ENCODE measurements around the gene RASAL2. TPM values are rescaled to one million over a fixed set of nuclear protein-coding genes. Genes with fewer than 3 reads are reported as not detected.

RASAL2 gene
- total RNA-seq, 2 experiments from 2014 or later, result not detected

- ChIA-PET POLR2A (no interaction called here), CTCF (no interaction called here)
- no peak overlapping the region for H3K27ac Mint-ChIP-seq
- H3K36me3 Mint-ChIP-seq (ENCODE audit: low read depth), result no peaks in the 10 kb centered on the region
- no peak overlapping the region for H3K4me3 Mint-ChIP-seq
- H3K4me1 Mint-ChIP-seq, result no peaks in the 10 kb centered on the region
- H3K27me3 Mint-ChIP-seq, result no peaks in the 10 kb centered on the region
- H3K9me3 Mint-ChIP-seq, result no peaks in the 10 kb centered on the region
- DNase-seq, result no peak
Measured at GRCh38 chr1:178262120-178262500, 168.2 kb downstream of the RASAL2 start.

- ChIA-PET POLR2A (no interaction called here), CTCF (no interaction called here)
- H3K9me3 Mint-ChIP-seq, result peaks cover 3% of the 10 kb centered on the region
- no peaks in the 10 kb centered on the region for H3K27me3 Mint-ChIP-seq
- DNase-seq, result no peak
- no peaks in the 10 kb centered on the region for H3K36me3 Mint-ChIP-seq (ENCODE audit: low read depth)
- H3K4me1 Mint-ChIP-seq, result no peaks in the 10 kb centered on the region
- H3K27ac Mint-ChIP-seq, result no peak overlapping the region
- no peak overlapping the region for H3K4me3 Mint-ChIP-seq
Measured at GRCh38 chr1:178263341-178263740, 169.4 kb downstream of the RASAL2 start.

GRCh38 chr1:178266113-178266512 is 172.2 kb downstream of the RASAL2 start:
- H3K9me3 Mint-ChIP-seq, result peaks cover 5% of the 10 kb centered on the region
- ChIA-PET POLR2A (no interaction called here), CTCF (no interaction called here)
- no peak overlapping the region for H3K4me3 Mint-ChIP-seq
- no peaks in the 10 kb centered on the region for H3K4me1 Mint-ChIP-seq
- no peaks in the 10 kb centered on the region for H3K36me3 Mint-ChIP-seq (ENCODE audit: low read depth)
- no peak for DNase-seq
- no peaks in the 10 kb centered on the region for H3K27me3 Mint-ChIP-seq
- no peak overlapping the region for H3K27ac Mint-ChIP-seq

- Mint-ChIP-seq H3K4me3 (no peak overlapping the region), H3K4me1 (no peaks in the 10 kb centered on the region), H3K27me3 (no peaks in the 10 kb centered on the region), H3K9me3 (peaks cover 5% of the 10 kb centered on the region), H3K27ac (no peak overlapping the region), H3K36me3 (ENCODE audit: low read depth) (no peaks in the 10 kb centered on the region)
- POLR2A ChIA-PET, result no interaction called here
- DNase-seq, result no peak
- CTCF ChIA-PET, result no interaction called here
Measured at GRCh38 chr1:178266619-178267066, 172.7 kb downstream of the RASAL2 start.

GRCh38 chr1:178267646-178268094 is 173.8 kb downstream of the RASAL2 start:
- ChIA-PET POLR2A (no interaction called here), CTCF (no interaction called here)
- no peaks in the 10 kb centered on the region for H3K36me3 Mint-ChIP-seq (ENCODE audit: low read depth)
- DNase-seq, result no peak
- H3K27me3 Mint-ChIP-seq, result no peaks in the 10 kb centered on the region
- no peak overlapping the region for H3K27ac Mint-ChIP-seq
- H3K9me3 Mint-ChIP-seq, result peaks cover 5% of the 10 kb centered on the region
- no peak overlapping the region for H3K4me3 Mint-ChIP-seq
- no peaks in the 10 kb centered on the region for H3K4me1 Mint-ChIP-seq

DNA sequence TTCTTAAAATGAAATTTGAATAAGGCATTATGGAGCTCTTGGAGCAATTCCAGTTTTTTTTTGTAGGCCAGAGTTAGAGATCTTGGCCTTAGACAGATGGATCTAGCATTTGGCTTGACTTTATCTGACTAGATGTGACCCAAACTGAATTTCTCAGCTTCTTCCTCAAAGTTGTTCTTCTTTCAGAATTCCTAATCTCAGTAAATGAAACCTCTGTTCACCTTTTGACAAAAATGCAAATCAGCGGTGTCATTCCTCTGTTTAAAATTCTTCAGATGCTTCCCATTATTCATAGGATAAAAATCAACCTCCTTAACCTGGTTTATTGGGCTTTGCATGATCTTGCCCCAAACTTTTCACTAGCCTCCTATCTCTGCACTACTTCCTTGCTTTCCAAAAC is 177.6 kb downstream of the RASAL2 start:
- H3K27ac Mint-ChIP-seq, result no peak overlapping the region
- peaks cover 5% of the 10 kb centered on the region for H3K9me3 Mint-ChIP-seq
- H3K4me1 Mint-ChIP-seq, result no peaks in the 10 kb centered on the region
- H3K36me3 Mint-ChIP-seq (ENCODE audit: low read depth), result no peaks in the 10 kb centered on the region
- POLR2A ChIA-PET, result no interaction called here
- CTCF ChIA-PET, result no interaction called here
- H3K27me3 Mint-ChIP-seq, result no peaks in the 10 kb centered on the region
- no peak for DNase-seq
- H3K4me3 Mint-ChIP-seq, result no peak overlapping the region

DNA sequence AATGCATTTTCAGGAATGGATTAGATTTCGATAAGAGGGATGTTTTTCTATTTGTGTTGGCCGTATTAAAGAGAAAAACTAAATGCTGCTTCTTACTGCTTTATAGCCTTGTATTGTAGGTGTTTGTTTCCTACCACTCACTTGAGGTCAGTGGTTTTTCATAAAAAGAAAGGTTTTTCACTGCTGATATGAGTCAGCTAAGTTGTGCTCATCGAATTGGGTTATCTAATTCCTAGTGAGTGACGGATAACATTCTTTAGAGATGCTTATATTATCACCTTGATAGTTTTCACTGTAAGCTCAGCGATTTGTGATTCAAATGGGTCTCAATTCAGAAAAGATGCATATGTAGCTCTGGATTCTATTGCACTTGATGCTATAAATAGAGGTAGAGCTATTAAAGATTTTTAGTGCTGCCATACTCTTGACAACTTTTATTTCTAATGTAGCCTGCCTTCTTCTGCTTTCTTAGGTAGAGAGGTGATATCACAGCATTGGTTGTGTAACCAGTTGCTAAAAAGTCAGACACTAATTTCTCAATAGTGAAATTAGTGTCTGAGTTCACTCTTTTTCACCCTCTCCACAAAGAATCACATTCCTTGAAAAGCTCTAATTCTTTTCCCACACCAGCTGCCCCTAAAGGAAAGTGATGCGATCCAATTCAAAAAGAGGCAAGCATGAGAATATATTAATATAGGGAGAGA is 180.0 kb downstream of the RASAL2 start:
- no peaks in the 10 kb centered on the region for H3K36me3 Mint-ChIP-seq (ENCODE audit: low read depth)
- peaks cover 1% of the 10 kb centered on the region for H3K9me3 Mint-ChIP-seq
- DNase-seq, result no peak
- no peak overlapping the region for H3K4me3 Mint-ChIP-seq
- no peaks in the 10 kb centered on the region for H3K4me1 Mint-ChIP-seq
- POLR2A ChIA-PET, result no interaction called here
- H3K27me3 Mint-ChIP-seq, result no peaks in the 10 kb centered on the region
- H3K27ac Mint-ChIP-seq, result no peak overlapping the region
- CTCF ChIA-PET, result interaction anchor here (2.0 kb wide), 1 partner anchor 26 kb away, joined by 5 read pairs; no protein-coding TSS in a partner anchor

DNA sequence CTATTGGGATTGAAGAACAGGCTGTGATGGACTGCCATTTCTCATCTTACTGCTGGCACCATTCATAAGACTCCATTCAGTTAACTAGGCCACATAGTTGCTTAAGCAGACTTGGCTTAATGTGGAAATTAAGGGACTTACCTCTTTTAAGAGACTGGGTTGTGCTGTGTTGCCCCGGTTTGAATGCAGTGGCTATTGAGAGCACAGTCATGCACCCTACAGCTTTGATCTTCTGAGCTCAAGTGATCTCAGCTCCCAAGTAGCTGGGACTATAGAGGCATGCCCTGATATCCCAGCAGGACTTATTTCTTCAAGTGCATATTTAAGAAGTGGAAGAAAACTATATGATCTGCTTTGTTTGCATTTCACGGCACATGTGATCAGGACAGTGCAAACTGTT is 181.1 kb downstream of the RASAL2 start:
- Mint-ChIP-seq H3K9me3 (no peaks in the 10 kb centered on the region), H3K4me3 (no peak overlapping the region), H3K4me1 (no peaks in the 10 kb centered on the region), H3K27ac (no peak overlapping the region), H3K36me3 (ENCODE audit: low read depth) (no peaks in the 10 kb centered on the region), H3K27me3 (no peaks in the 10 kb centered on the region)
- ChIA-PET CTCF (interaction anchor here (2.0 kb wide), 1 partner anchor 25 kb away, joined by 5 read pairs; no protein-coding TSS in a partner anchor), POLR2A (no interaction called here)
- no peak for DNase-seq

- DNase-seq, result no peak
- Mint-ChIP-seq H3K4me1 (no peaks in the 10 kb centered on the region), H3K9me3 (no peaks in the 10 kb centered on the region), H3K27ac (no peak overlapping the region), H3K36me3 (ENCODE audit: low read depth) (no peaks in the 10 kb centered on the region), H3K27me3 (no peaks in the 10 kb centered on the region), H3K4me3 (no peak overlapping the region)
- POLR2A ChIA-PET, result no interaction called here
- CTCF ChIA-PET, result no interaction called here
Measured at GRCh38 chr1:178275553-178275952, 181.6 kb downstream of the RASAL2 start.

DNA sequence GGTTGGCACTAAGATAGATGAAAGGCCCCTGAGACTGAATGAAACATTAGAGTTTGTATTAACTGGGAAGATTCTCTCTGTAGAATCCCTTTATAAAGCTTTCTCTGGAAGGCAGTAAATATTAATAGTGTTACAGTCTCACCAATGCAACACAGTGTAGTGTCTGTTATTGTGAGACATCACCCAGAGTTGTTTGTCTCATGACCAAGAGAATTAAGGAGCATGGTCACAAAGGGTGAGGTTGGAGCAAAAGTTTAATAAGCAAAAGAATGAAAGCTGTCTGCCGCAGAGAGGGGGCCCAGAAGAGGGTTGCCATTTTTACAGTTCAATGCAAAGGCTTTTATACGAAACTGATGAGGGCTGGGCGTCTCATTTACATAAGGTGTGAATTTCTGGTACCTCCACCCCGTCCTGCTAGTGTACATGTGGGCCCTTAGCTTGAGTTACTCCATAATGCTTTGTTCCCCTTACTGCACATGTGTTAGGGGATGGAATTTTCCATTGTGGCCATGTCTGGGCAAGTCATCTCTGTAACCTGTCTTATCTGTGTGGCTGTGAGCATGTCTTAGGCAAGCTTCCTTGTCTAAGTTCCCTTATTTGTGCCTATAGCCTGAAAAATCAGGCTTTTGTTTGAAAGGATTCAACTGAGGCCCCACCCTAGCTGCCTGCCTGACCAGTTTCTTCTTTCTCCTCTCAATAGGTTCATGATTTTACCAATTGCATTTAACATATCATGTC is 184.1 kb downstream of the RASAL2 start:
- no peaks in the 10 kb centered on the region for H3K36me3 Mint-ChIP-seq (ENCODE audit: low read depth)
- no peaks in the 10 kb centered on the region for H3K27me3 Mint-ChIP-seq
- no peak for DNase-seq
- no peak overlapping the region for H3K27ac Mint-ChIP-seq
- H3K4me1 Mint-ChIP-seq, result no peaks in the 10 kb centered on the region
- no peaks in the 10 kb centered on the region for H3K9me3 Mint-ChIP-seq
- ChIA-PET CTCF (no interaction called here), POLR2A (no interaction called here)
- no peak overlapping the region for H3K4me3 Mint-ChIP-seq

DNA sequence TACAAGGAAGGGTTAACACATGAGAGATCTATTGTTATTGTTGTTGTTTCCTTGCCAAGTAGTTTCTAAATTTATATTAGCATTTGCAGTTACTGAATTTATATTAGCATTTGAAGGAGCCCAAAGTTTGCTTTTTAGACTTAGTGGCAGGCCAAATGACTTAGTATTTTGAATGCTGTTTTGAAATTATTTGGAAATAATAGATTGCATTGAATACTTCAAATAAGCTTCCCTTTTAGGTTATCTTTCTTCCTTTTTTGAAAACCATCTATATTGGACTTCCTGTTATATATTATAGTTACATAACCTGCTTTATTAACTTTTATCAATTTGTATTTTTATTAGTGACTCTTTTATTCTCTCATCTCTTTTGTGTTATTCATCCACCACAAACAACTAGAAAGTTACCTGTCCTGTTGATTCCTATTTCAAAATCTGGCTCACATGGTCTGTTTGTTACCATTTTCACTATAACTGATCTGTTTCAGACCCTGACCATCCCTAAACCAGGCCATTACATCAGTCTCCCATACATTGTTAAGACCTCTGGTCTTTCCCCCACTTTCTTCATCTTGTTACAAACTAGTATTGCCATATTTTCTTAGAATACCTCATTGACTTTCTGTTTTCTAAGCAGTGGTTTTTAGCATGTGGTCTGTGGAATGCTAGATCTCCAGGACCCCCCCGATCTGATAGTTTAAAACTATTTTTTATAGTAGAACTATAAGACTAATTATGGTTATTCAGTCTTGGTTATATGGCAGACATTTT is 185.2 kb downstream of the RASAL2 start:
- DNase-seq, result no peak
- Mint-ChIP-seq H3K27ac (no peak overlapping the region), H3K4me3 (no peak overlapping the region), H3K4me1 (no peaks in the 10 kb centered on the region), H3K36me3 (ENCODE audit: low read depth) (no peaks in the 10 kb centered on the region), H3K27me3 (no peaks in the 10 kb centered on the region), H3K9me3 (no peaks in the 10 kb centered on the region)
- CTCF ChIA-PET, result no interaction called here
- POLR2A ChIA-PET, result no interaction called here

DNA sequence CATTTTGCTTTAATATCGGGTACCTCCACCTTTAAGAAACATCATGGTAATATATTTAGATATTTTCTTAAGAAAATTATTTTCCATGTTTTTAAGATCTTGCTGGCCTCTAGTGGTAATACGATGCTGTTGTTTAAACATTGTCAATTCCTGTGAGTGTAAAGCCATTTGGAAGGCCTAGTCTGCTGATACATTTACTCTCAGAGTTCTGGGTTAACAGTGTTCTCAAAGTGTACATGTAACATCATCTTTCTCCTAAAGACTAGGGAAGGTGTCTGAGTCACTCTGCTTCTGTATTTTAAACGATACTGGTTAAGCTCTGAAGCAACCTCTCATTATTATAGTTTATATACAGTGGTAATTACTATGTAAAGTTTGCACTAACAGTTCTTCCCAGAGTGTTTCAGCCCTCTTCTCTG is 189.1 kb downstream of the RASAL2 start:
- Mint-ChIP-seq H3K4me1 (no peaks in the 10 kb centered on the region), H3K9me3 (no peaks in the 10 kb centered on the region), H3K36me3 (ENCODE audit: low read depth) (no peaks in the 10 kb centered on the region), H3K4me3 (no peak overlapping the region), H3K27ac (no peak overlapping the region), H3K27me3 (no peaks in the 10 kb centered on the region)
- CTCF ChIA-PET, result interaction anchor here (2.3 kb wide), 1 partner anchor 17 kb away, joined by 6 read pairs; no protein-coding TSS in a partner anchor
- no peak for DNase-seq
- POLR2A ChIA-PET, result no interaction called here

DNA sequence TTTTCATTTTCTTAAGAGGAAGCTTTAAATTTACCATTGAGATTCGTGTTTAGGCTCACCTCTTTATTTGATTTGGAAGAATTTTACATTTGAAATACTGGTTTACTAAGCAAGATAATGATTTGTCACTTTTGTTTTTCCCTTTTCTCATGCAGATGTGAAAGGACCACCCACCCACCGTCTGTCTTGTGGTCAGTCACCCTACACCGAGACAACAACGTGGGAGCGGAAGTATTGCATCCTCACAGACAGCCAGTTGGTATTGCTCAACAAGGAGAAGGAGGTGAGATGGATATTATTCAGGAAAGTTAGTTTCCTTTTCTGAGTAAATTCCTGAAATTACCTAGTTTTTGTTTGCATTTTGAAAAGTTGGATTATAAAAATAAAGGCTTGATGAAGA is 189.5 kb downstream of the RASAL2 start:
- H3K27ac Mint-ChIP-seq, result no peak overlapping the region
- no peaks in the 10 kb centered on the region for H3K4me1 Mint-ChIP-seq
- CTCF ChIA-PET, result interaction anchor here (2.3 kb wide), 1 partner anchor 17 kb away, joined by 6 read pairs; no protein-coding TSS in a partner anchor
- H3K9me3 Mint-ChIP-seq, result no peaks in the 10 kb centered on the region
- no peaks in the 10 kb centered on the region for H3K36me3 Mint-ChIP-seq (ENCODE audit: low read depth)
- no peak for DNase-seq
- no peaks in the 10 kb centered on the region for H3K27me3 Mint-ChIP-seq
- H3K4me3 Mint-ChIP-seq, result no peak overlapping the region
- POLR2A ChIA-PET, result no interaction called here

Measured in activated CD4-positive, alpha-beta memory T cell treated with anti-CD3 and anti-CD28 coated beads, Interleukin-2, amount 10 ng/mL, durations not matched to agents 7 days and 5 days (primary cell).